Hepatic stellate cell (primary cell): ENCODE measurements around the gene GRIPAP1.

ENCODE experiments used
- DNase-seq: peaks from one replicate; pipeline ENCODE4 v3.0.0; 2011; ENCODE audit warnings: low spot score

Gene GRIPAP1, protein sequence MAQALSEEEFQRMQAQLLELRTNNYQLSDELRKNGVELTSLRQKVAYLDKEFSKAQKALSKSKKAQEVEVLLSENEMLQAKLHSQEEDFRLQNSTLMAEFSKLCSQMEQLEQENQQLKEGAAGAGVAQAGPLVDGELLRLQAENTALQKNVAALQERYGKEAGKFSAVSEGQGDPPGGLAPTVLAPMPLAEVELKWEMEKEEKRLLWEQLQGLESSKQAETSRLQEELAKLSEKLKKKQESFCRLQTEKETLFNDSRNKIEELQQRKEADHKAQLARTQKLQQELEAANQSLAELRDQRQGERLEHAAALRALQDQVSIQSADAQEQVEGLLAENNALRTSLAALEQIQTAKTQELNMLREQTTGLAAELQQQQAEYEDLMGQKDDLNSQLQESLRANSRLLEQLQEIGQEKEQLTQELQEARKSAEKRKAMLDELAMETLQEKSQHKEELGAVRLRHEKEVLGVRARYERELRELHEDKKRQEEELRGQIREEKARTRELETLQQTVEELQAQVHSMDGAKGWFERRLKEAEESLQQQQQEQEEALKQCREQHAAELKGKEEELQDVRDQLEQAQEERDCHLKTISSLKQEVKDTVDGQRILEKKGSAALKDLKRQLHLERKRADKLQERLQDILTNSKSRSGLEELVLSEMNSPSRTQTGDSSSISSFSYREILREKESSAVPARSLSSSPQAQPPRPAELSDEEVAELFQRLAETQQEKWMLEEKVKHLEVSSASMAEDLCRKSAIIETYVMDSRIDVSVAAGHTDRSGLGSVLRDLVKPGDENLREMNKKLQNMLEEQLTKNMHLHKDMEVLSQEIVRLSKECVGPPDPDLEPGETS

GRCh38 chrX:49002091-49002935 is at the start of gene GRIPAP1:
Gene GRIPAP1, minus strand, starts transcription at chrX:49002264. Its CDS starts 35 bp downstream, at chrX:49002229.
- peak; percentile 87 for DNase-seq

DNA sequence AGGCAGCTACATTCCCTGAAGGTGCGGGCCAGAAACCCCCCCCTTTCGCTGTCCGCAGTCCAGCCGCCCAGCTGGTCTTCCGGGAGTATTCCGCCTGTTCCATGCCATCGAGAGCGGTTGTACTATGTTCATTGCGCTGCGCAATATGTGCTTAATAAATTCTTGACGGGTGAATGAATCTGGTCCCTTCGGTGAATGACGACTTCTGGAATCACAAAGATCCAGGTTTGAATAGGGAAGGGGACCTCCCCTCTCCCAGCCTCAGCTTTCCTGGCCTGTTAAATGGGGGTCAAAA is 41.9 kb upstream of the GRIPAP1 start:
- no peak for DNase-seq

GRCh38 chrX:49043220-49043986 is 41.3 kb upstream of the GRIPAP1 start, which contains the start of gene TFE3:
Gene TFE3, minus strand, starts transcription at chrX:49043357. Its CDS starts 131 bp downstream, at chrX:49043226.
- peak; percentile 93 for DNase-seq

DNA sequence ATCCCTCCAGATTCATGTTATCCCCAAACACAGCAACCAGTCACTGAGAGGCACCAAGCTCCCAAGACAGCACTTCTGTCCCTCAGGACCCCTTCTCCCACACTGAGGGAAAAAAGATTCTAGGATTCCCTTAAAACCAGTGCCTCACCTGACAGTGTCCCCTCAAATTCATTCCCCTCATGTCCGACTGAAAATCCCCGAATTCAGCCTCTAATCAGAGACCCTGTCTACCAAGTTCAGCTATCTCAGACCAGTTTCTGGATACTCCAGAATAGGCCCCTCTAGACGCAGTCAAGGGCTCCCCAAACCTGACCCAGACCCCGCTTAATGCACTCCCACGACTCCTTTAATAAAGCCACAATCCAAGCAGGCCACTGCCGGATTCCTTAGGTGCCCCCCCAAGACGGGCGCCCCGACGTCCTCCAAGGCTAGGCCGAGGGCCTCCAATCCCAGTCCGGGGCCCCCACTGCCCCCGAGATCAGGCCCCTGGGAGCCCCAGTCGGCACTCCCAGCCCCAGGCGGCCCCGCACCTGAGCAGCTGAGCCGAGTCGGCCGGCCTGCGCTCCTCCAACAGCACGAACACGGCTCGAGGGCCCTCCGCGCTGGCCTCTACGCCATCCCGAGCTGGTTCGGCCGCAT is 40.6 kb upstream of the GRIPAP1 start:
- no peak for DNase-seq

DNA sequence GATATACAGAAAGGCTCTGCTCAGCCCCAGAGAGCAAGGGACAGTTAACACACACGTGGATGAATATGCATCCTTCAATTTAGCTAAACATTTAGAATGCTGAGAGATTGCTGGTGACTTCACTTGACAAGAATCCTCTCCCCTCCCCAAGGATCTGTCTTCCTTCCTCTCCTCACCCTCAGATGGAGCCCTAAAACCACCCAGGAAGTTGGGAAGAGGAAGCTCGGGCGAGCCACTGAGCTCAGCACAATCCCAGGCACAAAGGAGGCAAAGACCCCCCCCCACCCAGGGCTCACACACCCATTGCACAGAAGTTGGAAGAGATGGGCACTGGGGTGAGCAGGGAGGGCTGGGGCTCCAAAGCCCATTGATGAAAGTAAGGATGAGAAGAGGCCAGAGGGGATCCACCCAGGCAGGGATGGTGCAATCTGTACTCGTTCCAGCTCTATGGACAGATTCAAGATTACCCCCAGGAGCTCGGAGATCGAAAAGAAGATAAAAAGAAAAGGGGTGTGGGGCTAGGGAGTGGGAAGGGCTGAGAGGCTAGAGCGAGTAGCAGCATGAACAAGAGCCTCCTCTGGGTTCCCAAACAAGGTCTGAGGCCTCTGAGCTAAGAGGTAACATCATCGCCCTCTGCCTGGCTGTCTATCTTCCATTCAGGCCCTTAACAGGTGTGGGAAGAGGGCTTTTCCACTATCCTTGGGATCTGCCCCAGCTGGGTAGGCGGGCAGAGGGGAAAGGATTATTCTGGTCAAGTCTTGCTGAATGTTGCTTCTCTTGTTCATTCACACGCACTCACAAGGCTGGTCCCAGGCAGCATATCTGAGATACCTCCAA is 39.9 kb upstream of the GRIPAP1 start:
- peak; percentile 49 for DNase-seq

GRCh38 chrX:49040376-49040955 is 38.4 kb upstream of the GRIPAP1 start:
- no peak for DNase-seq

DNA sequence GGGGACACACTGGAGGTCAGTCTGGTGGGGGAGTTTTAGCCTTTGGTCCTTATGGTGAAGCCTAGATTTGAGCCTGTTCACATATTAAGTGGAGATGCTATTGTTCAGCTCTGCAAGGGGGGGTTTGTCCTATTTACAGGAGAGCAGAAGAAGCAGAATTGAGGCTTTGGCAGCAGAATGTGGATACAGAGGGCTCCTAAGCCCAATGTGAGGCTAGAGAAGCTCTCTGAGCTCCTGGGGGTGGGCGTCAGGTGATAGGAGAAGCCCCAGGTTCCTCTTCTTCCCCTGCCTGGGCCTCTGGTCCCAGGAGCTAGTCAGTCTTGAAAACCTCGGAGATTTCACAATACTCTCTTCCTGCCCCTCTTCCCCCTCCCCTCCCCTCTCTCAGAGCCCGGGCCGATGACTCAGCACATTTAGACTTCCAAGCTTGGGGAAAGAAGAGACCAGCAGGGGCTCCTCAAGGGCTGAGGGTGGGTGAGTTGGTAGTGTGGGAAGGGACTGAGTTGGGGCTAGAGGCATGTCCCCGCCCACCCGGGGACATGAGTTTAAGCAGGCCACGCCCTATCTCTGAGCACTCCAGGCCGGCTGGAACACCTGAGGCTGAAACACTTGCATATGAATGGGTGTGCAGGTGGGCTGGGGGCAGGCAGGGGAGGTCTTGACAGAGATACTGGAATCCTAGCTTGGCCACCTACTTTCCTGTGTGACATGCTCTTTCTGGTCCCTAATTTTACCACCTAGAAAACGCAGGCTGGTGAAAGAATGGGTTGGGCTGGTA is 37.7 kb upstream of the GRIPAP1 start:
- peak; percentile 82 for DNase-seq

DNA sequence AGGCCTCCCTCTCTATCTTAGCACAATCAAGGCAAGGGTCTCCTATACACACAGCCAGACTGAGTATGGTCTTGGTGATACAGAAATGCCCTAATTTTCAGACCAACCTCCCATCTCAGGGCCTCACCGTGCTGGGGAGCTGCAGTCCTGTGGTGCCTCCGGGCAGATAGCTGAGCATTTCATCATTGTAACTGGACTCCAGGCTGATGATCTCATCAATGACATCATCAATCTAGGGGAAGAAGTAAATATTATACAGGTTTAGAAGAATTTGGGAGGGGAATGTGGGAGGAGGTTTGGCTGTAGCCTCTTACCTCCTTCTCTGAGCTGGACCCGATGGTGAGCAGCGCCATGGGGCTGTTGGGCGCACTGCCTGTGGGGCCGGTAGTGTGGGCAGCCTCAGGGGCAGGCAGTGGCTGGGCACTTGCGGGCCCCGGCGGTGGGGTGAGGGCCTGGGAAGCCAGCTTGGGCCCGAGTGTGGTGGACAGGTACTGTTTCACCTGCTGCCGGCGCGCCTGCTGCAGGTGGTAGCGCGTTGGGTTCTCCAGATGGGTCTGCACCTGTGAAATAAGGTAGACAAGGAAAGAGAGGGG is 35.9 kb upstream of the GRIPAP1 start:
- DNase-seq = no peak

- no peak for DNase-seq
Observed at GRCh38 chrX:49030283-49030682, 28.2 kb upstream of the GRIPAP1 start.

- no peak for DNase-seq
Observed at GRCh38 chrX:49029876-49030275, 27.8 kb upstream of the GRIPAP1 start.

DNA sequence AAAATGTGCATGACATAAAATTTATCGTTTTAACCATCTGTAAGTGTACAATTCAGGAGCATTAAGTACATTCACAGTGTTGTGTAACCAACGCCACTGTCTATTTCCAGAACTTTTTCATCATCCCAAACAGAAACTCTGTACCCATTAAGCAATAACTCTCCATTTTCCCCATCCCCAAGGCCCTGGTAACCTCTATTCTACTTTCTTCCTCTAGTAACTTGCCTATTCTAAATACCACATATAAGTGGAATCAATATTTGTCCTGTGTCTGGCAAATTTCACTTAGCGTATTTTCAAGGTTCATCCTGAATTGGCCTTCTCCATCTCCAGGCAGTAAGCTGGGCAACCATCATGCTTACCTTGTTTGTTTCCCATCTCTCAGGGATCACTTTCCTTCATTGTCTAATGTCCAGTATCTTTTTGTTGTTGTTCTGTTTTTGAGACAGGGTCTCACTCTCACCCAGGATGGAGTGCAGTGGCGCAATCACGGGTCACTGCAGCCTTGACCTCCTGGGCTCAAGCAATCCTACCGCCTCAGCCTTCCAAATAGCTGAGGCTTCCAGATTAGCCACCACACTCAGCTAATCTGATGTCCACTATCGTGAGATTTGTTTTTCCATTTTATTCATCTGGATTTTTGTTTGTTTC is 17.7 kb upstream of the GRIPAP1 start:
- DNase-seq = no peak

- no peak for DNase-seq
Observed at GRCh38 chrX:49019050-49019449, 17.0 kb upstream of the GRIPAP1 start.

DNA sequence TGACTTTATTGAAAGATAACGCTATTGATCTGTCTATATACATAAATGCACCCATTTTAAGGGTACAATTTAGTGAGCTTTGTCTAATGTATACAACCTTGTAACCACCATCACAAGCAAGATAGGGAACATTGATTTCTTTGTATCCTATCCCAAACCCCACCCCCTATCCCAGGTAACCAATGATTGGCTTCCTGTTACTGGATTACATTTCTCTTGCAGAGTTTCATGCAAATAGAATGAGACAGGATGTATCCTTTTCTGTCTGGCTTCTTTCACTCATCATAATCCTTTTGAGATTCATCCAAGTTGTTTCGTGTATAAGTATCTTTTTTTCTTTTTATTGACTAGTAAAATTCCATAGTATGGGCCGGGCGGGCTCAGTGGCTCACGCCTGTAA is 1.6 kb upstream of the GRIPAP1 start:
- DNase-seq = no peak

DNA sequence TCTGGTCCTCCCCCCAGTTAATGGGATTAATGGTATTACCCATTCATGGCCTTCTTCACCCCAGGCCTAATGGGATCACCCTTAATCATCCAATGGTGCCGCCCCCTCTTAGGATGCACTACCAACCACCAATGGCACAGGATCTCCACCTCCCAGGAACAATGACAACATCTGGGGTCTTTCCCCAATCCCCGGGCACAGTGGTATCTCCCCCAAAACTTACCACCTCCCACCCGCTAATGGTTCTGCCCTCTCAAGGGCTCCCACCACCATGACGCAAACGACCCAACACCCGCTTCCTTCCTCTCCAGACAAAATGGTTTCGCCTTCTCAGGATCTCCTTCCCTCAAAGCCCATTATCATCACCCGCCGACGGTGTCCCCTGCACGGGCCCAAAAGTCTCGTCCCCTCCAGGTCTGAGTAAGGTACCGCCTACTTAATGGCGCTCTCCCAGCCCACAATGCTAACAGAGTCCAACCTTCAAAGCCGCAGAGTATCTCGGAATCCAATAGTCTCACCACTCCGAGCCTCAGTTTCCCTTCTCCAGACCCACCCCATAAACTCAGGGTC is 458 bp downstream of the GRIPAP1 start:
- DNase-seq = peak; percentile 31

DNA sequence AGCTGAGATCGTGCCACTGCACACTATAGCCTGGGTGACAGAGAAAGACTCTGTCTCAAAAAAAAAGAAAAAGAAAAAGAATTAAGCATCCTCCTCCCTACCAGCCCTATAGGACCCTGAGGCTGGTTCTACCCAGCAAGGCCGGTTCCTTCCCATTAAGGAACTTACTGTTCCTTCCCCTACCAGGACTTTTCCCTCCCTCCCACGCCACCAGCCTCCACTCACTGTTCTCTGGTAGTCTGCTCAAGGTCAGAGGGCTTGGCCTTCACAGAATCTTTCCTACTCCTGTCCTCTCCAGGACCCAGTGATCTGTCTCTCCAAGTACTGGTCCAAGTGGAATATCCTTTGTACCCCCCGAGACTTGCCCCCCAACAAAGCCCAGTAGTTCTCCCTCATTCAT is 1.4 kb downstream of the GRIPAP1 start:
- no peak for DNase-seq

GRCh38 chrX:48999030-48999429 is 3.0 kb downstream of the GRIPAP1 start:
- no peak for DNase-seq

DNA sequence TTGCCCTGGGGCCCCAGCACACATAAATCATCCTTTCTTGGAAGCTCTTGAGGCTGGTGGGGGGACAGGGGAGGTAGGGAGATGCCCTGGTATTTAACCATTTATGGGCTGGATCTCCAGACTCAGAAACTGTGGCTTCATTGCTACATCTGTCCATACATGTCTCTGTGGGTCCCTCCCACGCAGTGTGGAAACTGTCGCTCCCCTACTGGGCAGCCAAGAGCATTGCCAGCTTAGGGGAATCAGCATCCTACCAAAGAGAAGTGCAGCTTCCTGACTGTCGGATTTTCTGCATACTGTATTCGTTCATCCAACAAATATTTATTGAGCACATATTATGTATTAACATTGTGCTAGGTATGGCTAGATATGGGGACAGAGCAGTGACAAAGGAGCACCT is 3.7 kb downstream of the GRIPAP1 start:
- no peak for DNase-seq

GRCh38 chrX:48997865-48998264 is 4.2 kb downstream of the GRIPAP1 start:
- DNase-seq = no peak
